Globus pallidus (tissue), 1 donor: Measurements from ENCODE around the gene GASK1A.
"Not testable (repeated sequence)": the region's sequence is repeated elsewhere in the genome, so short reads cannot be mapped to it uniquely, and the experiment has no call there.

Source experiments
- DNase-seq: peaks from one replicate; pipeline ENCODE4 v3.0.0-alpha.2; 2015; ENCODE audit warnings: low spot score

GASK1A gene

DNA sequence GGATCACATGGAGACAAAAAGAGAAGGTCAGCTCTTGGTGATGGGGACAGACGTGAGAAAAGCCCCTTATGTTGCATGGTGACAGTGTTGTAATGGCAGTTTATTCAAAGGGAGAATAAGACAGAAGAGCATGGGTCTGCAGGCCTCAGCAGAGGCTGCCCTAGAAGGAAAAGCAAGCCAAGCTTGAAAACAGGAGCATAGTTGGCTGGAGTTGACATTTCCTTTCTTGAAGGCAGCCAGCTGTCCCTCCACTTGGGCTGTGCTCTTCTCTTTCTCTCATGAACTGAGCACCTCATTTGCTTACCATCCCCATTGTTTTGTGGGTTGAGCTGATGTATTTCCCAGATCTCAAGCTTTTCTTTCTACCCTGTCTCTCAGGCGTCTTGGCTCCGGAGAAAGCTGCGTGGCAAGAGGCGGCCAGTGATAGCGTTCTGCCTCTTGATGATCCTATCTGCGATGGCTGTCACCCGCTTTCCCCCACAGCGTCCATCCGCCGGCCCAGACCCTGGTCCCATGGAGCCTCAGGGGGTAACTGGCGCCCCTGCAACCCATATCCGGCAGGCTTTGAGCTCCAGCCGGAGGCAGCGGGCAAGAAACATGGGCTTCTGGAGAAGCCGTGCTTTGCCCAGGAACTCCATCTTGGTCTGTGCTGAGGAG is 52.9 kb downstream of the GASK1A start:
- no peak for DNase-seq

DNA sequence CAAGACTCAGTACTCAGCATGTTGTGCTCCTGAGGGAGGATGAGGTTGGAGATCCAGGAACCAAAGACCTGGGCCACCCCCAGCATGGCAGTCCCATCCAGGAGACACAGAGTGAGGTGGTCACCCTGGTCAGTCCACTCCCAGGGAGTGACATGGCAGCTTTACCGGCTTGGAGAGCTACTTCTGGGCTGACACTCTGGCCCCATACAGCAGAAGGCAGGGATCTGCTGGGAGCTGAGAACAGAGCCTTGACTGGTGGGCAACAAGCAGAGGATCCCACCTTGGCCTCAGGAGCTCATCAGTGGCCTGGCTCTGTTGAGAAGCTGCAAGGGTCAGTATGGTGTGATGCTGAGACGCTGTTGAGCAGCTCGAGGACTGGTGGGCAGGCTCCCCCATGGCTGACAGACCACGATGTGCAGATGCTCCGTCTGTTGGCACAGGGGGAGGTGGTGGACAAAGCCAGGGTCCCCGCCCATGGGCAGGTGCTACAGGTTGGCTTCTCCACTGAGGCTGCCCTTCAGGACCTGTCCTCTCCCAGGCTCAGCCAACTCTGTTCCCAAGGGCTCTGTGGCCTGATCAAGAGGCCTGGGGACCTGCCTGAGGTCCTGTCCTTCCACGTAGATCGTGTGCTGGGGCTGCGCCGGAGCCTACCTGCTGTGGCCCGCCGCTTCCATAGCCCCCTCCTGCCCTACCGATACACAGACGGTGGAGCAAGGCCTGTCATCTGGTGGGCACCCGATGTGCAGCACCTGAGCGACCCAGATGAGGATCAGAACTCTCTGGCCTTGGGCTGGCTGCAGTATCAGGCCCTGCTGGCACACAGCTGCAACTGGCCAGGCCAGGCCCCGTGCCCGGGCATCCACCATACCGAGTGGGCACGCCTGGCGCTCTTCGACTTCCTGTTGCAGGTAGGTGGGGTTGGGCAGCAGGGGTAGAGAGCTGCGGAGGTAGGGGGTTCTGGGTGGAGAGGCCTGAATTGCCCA is 53.8 kb downstream of the GASK1A start:
- no peak for DNase-seq

DNA sequence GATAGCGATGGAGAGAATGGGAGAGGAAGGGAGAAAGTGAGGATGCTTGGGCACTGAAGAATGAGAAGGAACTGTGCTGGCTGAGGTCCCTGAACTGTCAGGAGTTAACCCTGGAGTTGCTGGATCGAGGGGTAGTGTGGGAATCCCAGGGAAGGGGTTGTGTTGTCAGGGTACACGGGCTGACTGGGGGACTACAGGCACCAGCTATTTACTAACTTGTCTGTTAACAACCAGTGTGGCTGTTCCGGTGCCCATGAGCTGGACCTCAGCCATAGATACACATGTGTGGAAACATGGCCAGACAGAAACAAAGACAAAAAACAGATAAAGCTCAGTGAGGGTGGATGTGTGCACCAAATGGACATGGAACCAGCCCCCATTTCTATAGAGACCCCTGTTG is 55.1 kb downstream of the GASK1A start:
- no peak for DNase-seq

DNA sequence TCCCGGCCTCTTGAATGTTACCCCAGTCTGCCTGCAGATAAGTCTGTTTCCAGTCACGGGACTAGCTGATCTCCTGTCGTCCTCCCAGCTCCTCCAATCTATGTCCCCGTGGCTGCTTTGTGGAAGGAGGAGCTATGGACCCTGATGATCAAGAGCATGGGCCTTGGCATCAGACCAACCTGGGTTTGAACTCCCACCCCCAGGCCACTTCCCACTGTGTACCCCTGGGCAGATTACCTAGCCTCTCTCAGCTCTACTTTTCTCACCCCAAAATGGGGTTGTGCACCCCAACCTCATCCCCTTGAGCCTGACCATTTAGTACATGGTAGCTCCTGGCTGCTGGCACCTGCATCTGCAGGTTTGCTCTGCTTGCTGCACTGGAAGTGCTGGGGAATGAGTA is 55.8 kb downstream of the GASK1A start:
- no peak for DNase-seq

- DNase-seq = no peak
Measured at GRCh38 chr3:43035801-43036365, 56.8 kb downstream of the GASK1A start.

DNA sequence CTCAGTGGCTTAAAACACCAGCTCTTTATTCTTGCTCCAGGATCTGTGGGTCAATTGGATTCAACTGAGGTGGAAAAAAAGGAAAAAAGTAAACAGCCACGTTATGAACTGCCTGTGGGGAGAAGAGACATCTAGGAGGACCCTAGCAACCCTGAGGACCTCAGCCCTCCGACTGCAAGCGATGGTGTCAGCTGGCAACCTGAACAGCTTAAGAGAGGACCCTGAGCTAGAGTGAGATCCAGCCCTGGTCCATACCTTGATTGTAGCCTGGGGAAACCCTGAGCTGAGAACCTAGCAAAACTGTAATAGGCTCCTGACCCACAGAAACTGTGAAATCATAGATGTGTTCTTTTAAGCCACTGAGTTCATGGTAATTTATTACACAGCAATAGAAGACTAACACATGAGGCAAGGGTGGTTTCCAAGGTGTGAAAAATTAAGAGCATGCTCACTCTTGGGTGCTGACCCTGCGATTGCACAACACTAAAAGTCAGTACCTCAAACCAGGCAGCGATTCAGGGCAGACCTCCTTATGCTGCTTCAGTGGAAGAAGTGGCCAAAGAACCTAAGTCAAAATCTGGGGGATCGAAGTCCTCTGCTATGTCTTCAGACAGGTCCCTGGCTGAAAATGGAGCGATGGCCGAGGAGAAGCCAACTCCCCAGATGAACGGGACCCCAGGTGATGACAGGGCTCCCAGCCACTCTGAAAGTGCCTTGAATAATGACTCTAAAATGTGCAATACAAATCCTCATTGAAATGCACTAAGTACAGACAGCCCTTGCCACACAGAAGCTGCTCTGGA is 57.7 kb downstream of the GASK1A start:
- DNase-seq = no peak

GRCh38 chr3:43038010-43038409 is 58.9 kb downstream of the GASK1A start:
- no peak for DNase-seq

DNA sequence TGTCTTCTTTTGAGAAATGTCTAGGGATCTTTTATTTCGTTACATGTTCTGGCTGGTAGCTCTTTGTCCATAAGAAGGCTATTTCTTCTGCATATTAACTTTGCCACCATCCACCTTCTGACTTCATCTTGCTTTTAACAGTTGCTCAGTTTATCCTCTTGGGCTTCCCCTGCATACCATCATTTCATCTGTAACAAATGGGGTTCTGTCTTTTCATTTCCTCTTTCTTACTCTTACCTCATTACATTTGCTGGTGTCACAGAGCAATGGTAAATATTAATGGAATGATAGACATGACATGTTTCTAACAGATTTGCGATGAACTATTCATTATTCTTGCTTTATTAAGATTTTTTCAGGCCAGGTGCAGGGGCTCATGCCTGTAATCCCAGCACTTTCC is 62.4 kb downstream of the GASK1A start:
- no peak for DNase-seq

DNA sequence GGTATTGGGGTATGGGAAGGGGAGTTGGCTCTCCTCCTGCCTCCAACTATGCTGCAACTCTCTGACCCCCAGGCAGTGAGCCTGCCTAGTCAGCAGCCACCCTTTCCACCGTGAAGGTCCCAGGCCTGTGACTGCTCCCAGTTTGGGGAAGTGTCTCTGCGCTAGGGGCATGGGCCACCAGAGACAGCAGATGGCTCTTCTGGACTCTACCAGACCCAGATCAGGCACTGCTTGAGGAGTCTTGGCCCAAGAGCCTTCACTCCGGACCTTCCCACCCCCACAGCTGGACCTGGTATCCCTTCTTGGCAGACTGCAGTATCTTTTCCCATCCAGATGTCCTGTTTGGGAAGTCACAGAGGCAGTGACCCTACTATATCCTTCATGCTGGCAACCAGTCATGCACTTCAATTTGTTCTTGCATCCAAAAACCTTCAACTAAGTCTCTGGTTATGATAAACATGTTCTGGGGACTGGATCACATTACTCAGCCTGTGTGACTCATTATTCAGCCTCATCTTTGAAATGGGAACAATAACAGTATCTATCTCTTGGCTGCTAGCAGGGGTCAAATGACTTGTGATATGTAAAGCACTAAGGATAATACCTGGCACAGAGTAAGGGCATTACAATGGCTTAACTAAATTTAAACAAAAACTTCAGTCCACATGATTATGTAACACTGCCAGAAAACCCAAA is 64.1 kb downstream of the GASK1A start:
- no peak for DNase-seq

DNA sequence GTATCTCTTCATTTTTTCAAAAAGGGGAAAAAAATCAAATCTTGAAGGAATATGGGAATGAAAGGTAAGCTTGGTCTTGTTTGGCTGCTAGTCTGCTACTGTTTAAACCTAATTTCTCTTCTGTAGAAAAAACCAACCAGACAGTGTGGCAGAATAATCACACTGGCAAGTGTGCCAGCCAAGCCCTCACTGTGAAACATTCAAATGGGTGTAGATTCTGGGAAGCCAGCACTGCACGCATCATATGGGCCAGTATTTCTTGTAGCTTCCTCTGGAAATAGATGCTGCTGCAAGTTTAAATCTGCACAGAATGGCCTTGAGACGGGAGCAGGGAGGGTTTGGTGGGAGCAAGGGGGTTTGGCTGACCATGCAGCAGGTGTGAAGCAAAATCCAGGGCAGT is 64.7 kb downstream of the GASK1A start:
- no peak for DNase-seq

GRCh38 chr3:43045079-43045478 is 66.0 kb downstream of the GASK1A start:
- not testable (repeated sequence) for DNase-seq

- DNase-seq = no peak
Measured at GRCh38 chr3:43046583-43046982, 67.5 kb downstream of the GASK1A start.

GRCh38 chr3:43048470-43048869 is 69.4 kb downstream of the GASK1A start:
- no peak for DNase-seq

GRCh38 chr3:43053291-43053690 is 74.2 kb downstream of the GASK1A start:
- DNase-seq = no peak

GRCh38 chr3:43054754-43055153 is 75.6 kb downstream of the GASK1A start:
- DNase-seq = no peak

- DNase-seq = no peak
Measured at GRCh38 chr3:43055393-43055792, 76.3 kb downstream of the GASK1A start.

DNA sequence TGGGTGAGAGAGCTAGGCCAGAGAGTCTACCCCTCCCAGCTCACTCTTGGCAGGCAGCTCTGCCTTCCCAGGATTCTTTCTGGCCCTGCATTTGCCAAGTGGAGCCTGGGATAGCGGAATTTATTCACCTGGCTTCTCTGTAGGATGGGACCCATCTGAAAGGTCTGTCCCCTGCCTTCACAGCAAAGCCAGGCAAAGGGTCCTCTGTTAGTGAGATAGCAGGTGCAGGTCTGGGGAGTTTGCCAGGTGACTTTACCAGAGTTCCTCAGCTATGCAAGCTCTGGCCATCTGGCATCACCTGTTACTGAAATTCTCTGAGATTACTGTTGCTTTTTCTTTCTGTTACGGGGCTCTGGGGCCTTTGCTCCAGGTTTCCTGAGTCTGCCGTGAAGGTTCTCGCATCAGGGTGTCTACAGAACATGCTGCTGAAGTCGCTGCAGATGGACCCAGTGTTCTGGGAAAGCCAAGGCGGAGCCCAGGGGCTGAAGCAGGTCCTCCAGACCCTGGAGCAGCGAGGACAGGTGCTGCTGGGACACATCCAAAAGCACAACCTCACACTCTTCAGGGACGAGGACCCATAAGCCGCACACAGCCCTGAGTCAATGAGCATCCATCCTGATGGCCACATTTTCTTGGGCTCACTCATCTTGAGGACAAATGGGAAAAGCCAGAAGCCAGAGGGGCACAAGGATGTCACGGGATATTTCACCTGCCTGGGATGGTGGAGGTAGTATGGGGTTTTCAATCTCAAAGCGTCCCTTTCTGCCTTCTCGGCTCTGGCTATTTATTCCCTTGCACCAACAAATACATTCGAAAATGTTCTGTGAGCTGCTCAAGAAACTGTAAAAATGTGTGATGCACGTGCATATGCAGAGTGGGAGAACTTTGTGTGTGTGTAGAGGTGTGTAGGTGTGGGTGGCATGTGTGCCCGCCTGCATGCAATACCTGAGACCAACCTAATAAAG is 77.0 kb downstream of the GASK1A start:
- no peak for DNase-seq

DNA sequence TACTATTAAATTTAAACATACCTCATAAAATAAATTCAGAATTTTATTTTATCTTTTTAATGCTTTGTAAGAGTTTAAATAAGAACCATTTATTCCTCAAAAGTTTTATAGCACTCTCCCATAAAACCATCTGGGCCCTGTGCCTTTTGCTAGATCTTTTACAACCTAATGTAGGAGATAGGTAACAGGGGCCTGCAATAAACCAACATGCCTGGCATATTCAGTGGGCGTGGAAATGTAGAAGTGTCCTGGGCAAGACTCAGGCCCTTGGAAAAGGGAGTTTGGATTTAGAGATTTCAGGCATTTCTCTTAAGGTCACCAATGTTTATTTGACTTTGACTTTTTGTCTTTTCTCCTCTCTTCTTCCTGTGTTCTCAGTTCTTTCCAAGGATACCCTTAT is 80.3 kb downstream of the GASK1A start:
- DNase-seq = no peak

DNA sequence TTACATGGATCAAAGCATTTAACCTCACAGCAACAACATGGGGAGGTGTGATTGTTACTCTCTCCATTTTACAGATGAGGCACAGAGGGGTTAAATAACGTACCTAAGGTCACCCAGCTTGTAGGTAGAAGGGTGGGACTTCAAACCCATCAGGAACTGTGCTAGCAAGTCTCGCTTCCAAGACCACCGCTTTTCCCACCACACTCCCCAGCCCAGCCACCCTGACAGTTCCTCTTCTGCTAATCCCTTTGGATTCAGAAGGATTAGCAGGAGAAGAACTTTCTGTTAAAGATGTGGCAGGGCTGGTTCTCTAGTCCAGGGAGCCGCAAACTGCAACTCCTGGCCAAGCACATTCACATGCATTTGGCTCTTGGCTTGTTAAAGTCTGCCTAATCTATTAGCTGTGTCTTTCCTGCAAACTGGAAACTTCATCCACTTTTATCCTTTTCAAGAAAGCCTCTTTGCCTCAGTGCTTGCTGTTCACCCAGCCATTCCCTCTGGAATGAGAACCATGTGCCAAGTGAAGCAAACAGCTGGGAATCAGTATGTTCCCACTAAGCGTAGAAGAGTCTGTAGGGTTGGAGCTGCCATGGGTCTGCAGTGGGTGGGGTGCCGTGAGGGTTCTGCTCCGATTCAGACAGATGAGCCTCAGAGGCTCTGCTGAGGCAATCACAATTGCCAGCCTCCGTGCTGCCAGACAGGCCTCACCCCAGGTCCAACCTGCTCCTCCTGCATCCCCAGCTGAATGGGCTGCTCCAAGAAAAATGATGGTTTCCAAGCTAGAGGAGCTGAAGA is 82.2 kb downstream of the GASK1A start:
- DNase-seq = no peak
